Gastrocnemius medialis (tissue), 4 donors: ENCODE data around the gene TMEM51.

Experiments
- CTCF ChIP-seq, 5 experiments: fragments of 450-650 bp in 3 of 5; fragments of 200-600 bp in 2 of 5; sonication (generic) in 2 of 5; IDR thresholded peaks in 4 of 5; conservative IDR thresholded peaks in 1 of 5; 1 replicate in 4 of 5; 2 replicates in 1 of 5; pipeline ENCODE4 v1.5.1; 2016 to 2019; ENCODE audit warnings: antibody characterized with exemption in 5 of 5, mild to moderate bottlenecking in 3 of 5, moderate library complexity in 3 of 5
- POLR2A ChIP-seq, 2 donors: fragments of 450-650 bp; IDR thresholded peaks; one replicate each; pipeline ENCODE4 v1.6.1; 2017; ENCODE audit warnings: antibody characterized with exemption in 2 of 2, mild to moderate bottlenecking in 2 of 2, moderate library complexity in 2 of 2

- TF ChIP-seq CTCF (IDR thresholded peaks at IDR 0.05 in 4 of 5, conservative IDR thresholded peaks at IDR 0.05 in 1 of 5) (no peak), POLR2A (IDR thresholded peaks at IDR 0.05) (no peak)
Measured at GRCh38 chr1:15132965-15133364, 20.6 kb upstream of the TMEM51 start.
